Body of pancreas (tissue), 4 donors: Measurements from ENCODE around the gene RPS6KA2. TPM values are rescaled to one million over a fixed set of nuclear protein-coding genes. Genes with fewer than 3 reads are reported as not detected.

Source experiments
- ATAC-seq: fragments of 150-250 bp; one replicate; pipeline ENCODE4 v1.9.1; 2016
- DNase-seq, 4 donors: peaks; one replicate each; pipeline ENCODE4 v3.0.0-alpha.2; 2019
- H3K27ac ChIP-seq, 4 donors: fragments of 200-600 bp; sonication (generic); 1 replicate in 3 of 4; 2 replicates in 1 of 4; pipeline versions ENCODE4 v1.5.1 to v1.6.1; 2016 to 2019; ENCODE audit warnings: mild to moderate bottlenecking in 1 of 4, mixed read lengths in 1 of 4, moderate library complexity in 1 of 4
- H3K27me3 ChIP-seq, 2 donors: fragments of 200-600 bp; sonication (generic); one replicate each; pipeline ENCODE4 v1.6.0; 2016; ENCODE audit warnings: mild to moderate bottlenecking in 1 of 2
- H3K36me3 ChIP-seq, 2 donors: fragments of 200-600 bp; sonication (generic); replicated peaks in 1 of 2; 2 replicates each; pipeline ENCODE4 v1.5.1; 2016; ENCODE audit warnings: low read depth in 2 of 2; ENCODE audit not compliant: insufficient read depth in 1 of 2
- H3K4me1 ChIP-seq: fragments of 200-600 bp; sonication (generic); one replicate; pipeline ENCODE4 v1.6.0; 2016
- H3K4me3 ChIP-seq, 2 donors: fragments of 200-600 bp; sonication (generic); 1 replicate in 1 of 2; 2 replicates in 1 of 2; pipeline ENCODE4 v1.5.1; 2016 to 2019
- H3K9me3 ChIP-seq, 3 donors: fragments of 200-600 bp; sonication (generic); 1 replicate in 2 of 3; 2 replicates in 1 of 3; pipeline ENCODE4 v1.5.1; 2016
- CTCF ChIP-seq, 7 experiments: fragments of 450-650 bp in 4 of 7; fragments of 200-600 bp in 3 of 7; sonication (generic) in 3 of 7; IDR thresholded peaks; one replicate each; pipeline ENCODE4 v1.5.1; 2016 to 2019; ENCODE audit warnings: antibody characterized with exemption in 7 of 7
- POLR2A ChIP-seq, 3 donors: fragments of 450-650 bp; IDR thresholded peaks; one replicate each; pipeline ENCODE4 v1.6.1; 2016; ENCODE audit warnings: antibody characterized with exemption in 3 of 3, mild to moderate bottlenecking in 2 of 3
- WGBS, 2 donors: methylation state at CpG; one replicate each; pipeline ENCODE4 v1.1.5; 2017; 5-methylcytosine and 5-hydroxymethylcytosine counted together
- intact Hi-C: fragments of 100-400 bp; cut with DNase I; formaldehyde crosslinking; loops from one replicate; pipeline ENCODE4 v1.15.1; 2023
- total RNA-seq, 2 donors: library from RNA; depleted of rRNA; stranded (reverse); fragments of >200 nt; gene quantifications; one replicate each; pipeline ENCODE4 v1.1.0, GENCODE V29; 2016

The RPS6KA2 gene
- total RNA-seq, 2 donors from 2014 or later, result 24.4 to 53.7 TPM

DNA sequence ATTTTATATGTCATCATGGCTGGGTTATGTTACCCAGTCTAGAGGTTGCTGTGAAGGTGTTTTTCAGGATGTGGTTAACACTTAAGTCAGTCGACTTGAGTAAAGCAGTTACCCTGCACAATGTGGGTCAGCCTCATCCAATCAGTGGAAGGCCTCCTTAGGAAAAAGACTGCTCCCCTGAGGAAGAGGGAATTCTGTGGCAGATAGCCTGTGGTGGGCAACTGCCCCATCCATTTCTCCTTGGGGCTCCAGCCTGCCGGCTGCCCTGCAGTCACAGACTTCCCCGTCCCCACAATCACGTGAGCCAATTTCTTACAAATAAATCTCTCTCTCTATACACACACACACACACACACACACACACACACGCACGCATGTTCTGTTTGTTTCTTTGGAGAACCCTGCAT is 209.8 kb downstream of the RPS6KA2 start:
- ATAC-seq, result no peak
- Histone ChIP-seq H3K27ac (no peak overlapping the region), H3K36me3 (peaks cover 0 to 11% of the 10 kb centered on the region in 2 donors), H3K4me1 (no peaks in the 10 kb centered on the region), H3K9me3 (no peaks in the 10 kb centered on the region), H3K4me3 (no peak overlapping the region), H3K27me3 (no peaks in the 10 kb centered on the region)
- TF ChIP-seq POLR2A (IDR thresholded peaks at IDR 0.05) (no peak), CTCF (IDR thresholded peaks at IDR 0.05) (no peak)
- no peak for DNase-seq
- WGBS, 2 donors, result 86 to 89% methylated on average over 6 of the region's 6 CpGs
- intact Hi-C loops, result no loop called here

DNA sequence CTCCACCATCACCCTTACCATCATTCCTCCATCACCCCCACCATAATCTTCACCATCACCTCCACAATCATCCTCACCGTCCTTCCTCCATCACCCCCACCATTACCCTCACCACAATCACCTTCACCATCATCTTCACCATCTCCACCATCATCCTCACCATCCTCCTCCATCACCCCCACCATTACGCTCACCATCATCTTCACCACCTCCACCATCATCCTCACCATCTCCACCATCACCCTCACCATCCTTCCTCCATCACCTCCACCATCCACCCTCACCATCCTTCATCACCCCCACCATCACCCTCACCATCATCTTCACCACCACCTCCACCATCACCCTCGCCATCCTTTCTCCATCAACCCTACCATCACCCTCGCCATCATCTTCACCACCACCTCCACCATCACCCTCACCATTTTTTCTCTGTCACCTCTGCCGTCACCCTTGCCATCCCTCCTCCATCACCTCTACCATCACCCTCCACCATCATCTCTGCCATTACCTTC is 211.2 kb downstream of the RPS6KA2 start:
- no peaks in the 10 kb centered on the region for H3K9me3 ChIP-seq
- DNase-seq (no peak), ATAC-seq (peak; percentile 35)
- no peak for TF ChIP-seq CTCF (IDR thresholded peaks at IDR 0.05)
- no peak for TF ChIP-seq POLR2A (IDR thresholded peaks at IDR 0.05)
- H3K27ac ChIP-seq, result no peak overlapping the region
- no peaks in the 10 kb centered on the region for H3K27me3 ChIP-seq
- H3K4me1 ChIP-seq, result no peaks in the 10 kb centered on the region
- peaks cover 0 to 14% of the 10 kb centered on the region in 2 donors for H3K36me3 ChIP-seq
- intact Hi-C loops, result no loop called here
- 65 to 75% methylated on average over 5 of the region's 5 CpGs for WGBS, 2 donors
- no peak overlapping the region for H3K4me3 ChIP-seq

GRCh38 chr6:166415306-166415705 is 211.7 kb downstream of the RPS6KA2 start:
- 76 to 82% methylated on average over 5 of the region's 5 CpGs for WGBS, 2 donors
- Histone ChIP-seq H3K36me3 (peaks cover 0 to 14% of the 10 kb centered on the region in 2 donors), H3K27me3 (no peaks in the 10 kb centered on the region), H3K4me1 (no peaks in the 10 kb centered on the region), H3K27ac (no peak overlapping the region), H3K4me3 (no peak overlapping the region), H3K9me3 (no peaks in the 10 kb centered on the region)
- no peak for ATAC-seq
- intact Hi-C loops, result no loop called here
- TF ChIP-seq CTCF (IDR thresholded peaks at IDR 0.05) (no peak), POLR2A (IDR thresholded peaks at IDR 0.05) (no peak)
- no peak for DNase-seq

DNA sequence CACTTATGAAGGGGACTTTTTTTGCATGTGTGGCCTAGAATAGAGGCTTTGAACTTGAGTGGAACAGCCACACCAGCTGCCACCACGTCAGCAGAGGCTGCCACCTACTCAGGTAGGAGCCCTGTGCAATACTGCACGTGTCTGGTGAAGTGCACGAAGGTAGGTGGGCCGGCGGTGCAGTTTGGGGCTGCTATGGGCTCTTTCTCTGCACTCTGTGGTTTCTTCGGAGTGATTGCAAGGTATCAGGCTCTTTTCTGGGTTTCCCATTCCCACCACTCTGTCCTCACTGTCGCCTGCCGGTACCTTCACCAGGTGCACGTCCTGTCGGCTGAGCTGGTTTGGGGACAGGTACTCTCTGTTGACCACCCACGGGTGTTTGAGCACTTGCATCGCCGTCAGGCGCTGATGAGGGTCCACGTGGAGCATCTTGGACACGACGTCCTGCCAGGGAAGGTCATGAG is 213.5 kb downstream of the RPS6KA2 start:
- H3K4me3 ChIP-seq, result no peak overlapping the region
- no peak overlapping the region for H3K27ac ChIP-seq
- no peaks in the 10 kb centered on the region for H3K4me1 ChIP-seq
- no peak for TF ChIP-seq CTCF (IDR thresholded peaks at IDR 0.05)
- TF ChIP-seq POLR2A (IDR thresholded peaks at IDR 0.05), result no peak
- ATAC-seq (no peak), DNase-seq (no peak)
- WGBS, 2 donors, result 90 to 93% methylated on average over 14 to 17 of the region's 17 CpGs
- H3K36me3 ChIP-seq, result peaks cover 0 to 9% of the 10 kb centered on the region in 2 donors
- intact Hi-C loops, result no loop called here
- H3K27me3 ChIP-seq, result no peaks in the 10 kb centered on the region
- no peaks in the 10 kb centered on the region for H3K9me3 ChIP-seq

DNA sequence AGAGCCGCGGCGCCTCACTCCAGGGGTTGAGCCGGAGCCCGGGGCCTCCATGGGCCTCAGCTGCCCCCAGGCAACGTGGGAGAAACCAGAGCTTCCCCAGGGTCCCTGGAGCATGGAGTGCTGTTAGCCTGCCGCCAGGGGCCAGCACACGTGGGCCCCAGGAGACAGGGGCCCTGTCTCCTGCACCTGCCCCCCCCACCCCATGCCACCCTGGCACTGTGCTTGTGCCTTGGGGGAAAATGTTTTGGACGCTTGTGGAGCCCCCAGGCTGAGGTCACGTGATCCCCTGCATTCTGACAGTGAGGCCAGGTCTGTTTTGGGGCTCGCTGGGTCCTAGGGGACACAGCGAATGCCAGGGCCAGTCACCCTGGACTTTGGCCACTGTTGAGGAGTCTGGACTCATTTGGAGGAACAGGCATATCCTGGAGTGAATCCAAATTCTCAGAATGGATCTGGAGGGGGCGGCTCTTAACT is 214.1 kb downstream of the RPS6KA2 start:
- H3K27ac ChIP-seq, result no peak overlapping the region
- DNase-seq (no peak), ATAC-seq (no peak)
- TF ChIP-seq CTCF (IDR thresholded peaks at IDR 0.05) (no peak), POLR2A (IDR thresholded peaks at IDR 0.05) (no peak)
- H3K4me1 ChIP-seq, result no peaks in the 10 kb centered on the region
- H3K27me3 ChIP-seq, result no peaks in the 10 kb centered on the region
- H3K4me3 ChIP-seq, result no peak overlapping the region
- intact Hi-C loops, result no loop called here
- WGBS, 2 donors, result 85 to 86% methylated on average over 2 to 9 of the region's 13 CpGs
- no peaks in the 10 kb centered on the region for H3K9me3 ChIP-seq
- peaks cover 0 to 9% of the 10 kb centered on the region in 2 donors for H3K36me3 ChIP-seq
